Smooth muscle cell (in vitro differentiated cells): ENCODE measurements around the gene CMIP. TPM values are rescaled to one million over a fixed set of nuclear protein-coding genes. Genes with fewer than 3 reads are reported as not detected.

Experiments used
- DNase-seq: peaks from one replicate; lab custom pipeline; 2025; ENCODE audit not compliant: unreplicated experiment; lab: John Stamatoyannopoulos, UW
- H2AFZ ChIP-seq: fragments of 200-600 bp; sonication (generic); 2 replicates; pipeline ENCODE4 v1.6.0; 2016; ENCODE audit warnings: antibody characterized with exemption, low read depth, mild to moderate bottlenecking
- H3F3A ChIP-seq: fragments of 200-600 bp; sonication (generic); 2 replicates; pipeline ENCODE4 v1.6.0; 2017; ENCODE audit warnings: antibody characterized with exemption, low read depth
- H3K27ac ChIP-seq: fragments of 200-600 bp; sonication (generic); 2 replicates; pipeline ENCODE4 v1.5.1; 2016; ENCODE audit warnings: low read depth, mild to moderate bottlenecking
- H3K27me3 ChIP-seq: fragments of 200-600 bp; sonication (generic); 2 replicates; pipeline ENCODE4 v1.6.1; 2016; ENCODE audit warnings: low read depth, mild to moderate bottlenecking
- H3K36me3 ChIP-seq: fragments of 200-600 bp; sonication (generic); 2 replicates; pipeline ENCODE4 v1.5.1; 2016; ENCODE audit warnings: low read depth
- H3K4me1 ChIP-seq: fragments of 200-600 bp; sonication (generic); 2 replicates; pipeline ENCODE4 v1.5.1; 2016; ENCODE audit warnings: low read depth
- H3K4me2 ChIP-seq: fragments of 200-600 bp; sonication (generic); 2 replicates; pipeline ENCODE4 v1.6.0; 2016; ENCODE audit warnings: mild to moderate bottlenecking
- H3K4me3 ChIP-seq: fragments of 200-600 bp; sonication (generic); 2 replicates; pipeline ENCODE4 v1.5.1; 2016; ENCODE audit warnings: mild to moderate bottlenecking
- H3K79me2 ChIP-seq: fragments of 200-600 bp; sonication (generic); 2 replicates; pipeline ENCODE4 v1.6.0; 2016; ENCODE audit warnings: low read depth, mild to moderate bottlenecking
- H3K9ac ChIP-seq: fragments of 200-600 bp; sonication (generic); 2 replicates; pipeline ENCODE4 v1.6.0; 2016; ENCODE audit warnings: low read depth
- H3K9me3 ChIP-seq: fragments of 200-600 bp; sonication (generic); replicated peaks from 2 replicates; pipeline ENCODE4 v1.5.1; 2016; ENCODE audit warnings: low read depth
- H4K20me1 ChIP-seq: fragments of 200-600 bp; sonication (generic); 2 replicates; pipeline ENCODE4 v1.6.0; 2016; ENCODE audit warnings: low read depth
- WGBS: methylation state at CpG from one replicate; pipeline ENCODE4 v1.1.7; 2016; ENCODE audit warnings: low lambda C conversion rate; 5-methylcytosine and 5-hydroxymethylcytosine counted together
- polyA plus RNA-seq: library from polyadenylated mRNA; unstranded; fragments of >200 nt; fragmentation: Nextera tagmentation; extraction: Ambion mirVana; gene quantifications from 2 replicates; pipeline ENCODE4 v1.2.1, GENCODE V29; 2016
- total RNA-seq: library from RNA; depleted of rRNA; stranded (reverse); fragments of >200 nt; gene quantifications from 2 replicates; pipeline ENCODE4 v1.2.3, GENCODE V29; 2014
- TF ChIP-seq, protein P1 (sequence below): fragments of 200-600 bp; sonication (generic); IDR thresholded peaks from 2 replicates; pipeline ENCODE4 v1.5.1; 2017; ENCODE audit warnings: borderline replicate concordance, mild to moderate bottlenecking, antibody characterized with exemption; ENCODE audit not compliant: insufficient read depth, poor library complexity, severe bottlenecking

The CMIP gene
- total and polyA plus RNA-seq, 2 experiments from 2014 or later: 2.5 to 44.5 TPM

- DNase-seq: no peak
- Histone ChIP-seq H3K27ac (peak overlapping the region; percentile 52), H3K4me3 (no peak overlapping the region), H3K4me1 (no peaks in the 10 kb centered on the region), H3K36me3 (no peaks in the 10 kb centered on the region), H3K9me3 (no peaks in the 10 kb centered on the region), H3K4me2 (peak overlapping the region; percentile 72), H4K20me1 (peaks cover 98% of the 10 kb centered on the region), H3F3A (peaks cover 15% of the 10 kb centered on the region), H3K9ac (no peak overlapping the region), H2AFZ (no peak overlapping the region), H3K27me3 (no peaks in the 10 kb centered on the region), H3K79me2 (peaks cover 83% of the 10 kb centered on the region)
- 60% methylated on average over 17 of the region's 17 CpGs for WGBS
- TF ChIP-seq, protein P1, sequence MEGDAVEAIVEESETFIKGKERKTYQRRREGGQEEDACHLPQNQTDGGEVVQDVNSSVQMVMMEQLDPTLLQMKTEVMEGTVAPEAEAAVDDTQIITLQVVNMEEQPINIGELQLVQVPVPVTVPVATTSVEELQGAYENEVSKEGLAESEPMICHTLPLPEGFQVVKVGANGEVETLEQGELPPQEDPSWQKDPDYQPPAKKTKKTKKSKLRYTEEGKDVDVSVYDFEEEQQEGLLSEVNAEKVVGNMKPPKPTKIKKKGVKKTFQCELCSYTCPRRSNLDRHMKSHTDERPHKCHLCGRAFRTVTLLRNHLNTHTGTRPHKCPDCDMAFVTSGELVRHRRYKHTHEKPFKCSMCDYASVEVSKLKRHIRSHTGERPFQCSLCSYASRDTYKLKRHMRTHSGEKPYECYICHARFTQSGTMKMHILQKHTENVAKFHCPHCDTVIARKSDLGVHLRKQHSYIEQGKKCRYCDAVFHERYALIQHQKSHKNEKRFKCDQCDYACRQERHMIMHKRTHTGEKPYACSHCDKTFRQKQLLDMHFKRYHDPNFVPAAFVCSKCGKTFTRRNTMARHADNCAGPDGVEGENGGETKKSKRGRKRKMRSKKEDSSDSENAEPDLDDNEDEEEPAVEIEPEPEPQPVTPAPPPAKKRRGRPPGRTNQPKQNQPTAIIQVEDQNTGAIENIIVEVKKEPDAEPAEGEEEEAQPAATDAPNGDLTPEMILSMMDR: no peak
Measured at GRCh38 chr16:81500833-81501521, 56.4 kb downstream of the CMIP start.

GRCh38 chr16:81502396-81503070 is 57.9 kb downstream of the CMIP start:
- no peak for DNase-seq
- Histone ChIP-seq H3K36me3 (no peaks in the 10 kb centered on the region), H3K4me1 (no peaks in the 10 kb centered on the region), H3K4me3 (no peak overlapping the region), H3K9me3 (no peaks in the 10 kb centered on the region), H3K4me2 (peak overlapping the region; percentile 45), H2AFZ (no peak overlapping the region), H3F3A (peaks cover 15% of the 10 kb centered on the region), H3K27me3 (no peaks in the 10 kb centered on the region), H3K9ac (no peak overlapping the region), H3K79me2 (peaks cover 82% of the 10 kb centered on the region), H3K27ac (peak overlapping the region; percentile 26), H4K20me1 (peaks cover 98% of the 10 kb centered on the region)
- TF ChIP-seq, protein P1: no peak
- 67% methylated on average over 17 of the region's 17 CpGs for WGBS

DNA sequence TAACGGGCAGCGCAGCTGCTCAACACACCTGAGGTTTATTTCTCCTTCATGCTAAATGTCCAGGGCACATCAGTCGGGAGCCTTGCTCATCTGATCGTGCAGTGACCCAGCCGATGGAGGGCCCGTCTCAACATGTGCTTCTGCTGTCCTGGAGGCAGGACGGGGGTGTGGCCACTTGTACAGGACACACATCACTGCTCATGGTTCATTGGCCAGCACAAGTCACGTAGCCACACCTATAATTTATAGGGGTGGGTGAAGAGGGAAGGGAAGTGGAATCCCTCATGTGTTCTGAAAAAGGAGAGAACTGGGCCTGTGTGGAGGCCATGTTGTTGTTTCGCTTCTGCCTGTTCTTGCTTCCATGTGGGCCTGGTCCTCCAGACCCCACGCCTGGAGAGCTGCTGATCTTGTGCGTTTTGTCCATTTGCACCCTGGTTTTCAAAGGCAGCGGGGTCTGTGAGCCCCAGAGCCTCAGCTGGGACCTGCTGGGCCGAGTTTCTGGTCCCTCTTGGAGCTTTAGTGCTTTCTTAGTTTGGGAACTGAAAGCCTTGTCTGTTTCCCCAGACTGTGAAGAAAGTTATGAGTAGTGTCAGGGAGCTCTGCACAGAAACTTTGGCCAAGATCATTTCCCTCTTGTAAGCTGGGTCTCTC is 60.5 kb downstream of the CMIP start:
- H3K79me2 ChIP-seq: peaks cover 87% of the 10 kb centered on the region

More for the DNA sequence above, 60.5 kb downstream of the CMIP start:
- 82% methylated on average over 13 of the region's 13 CpGs for WGBS
- Histone ChIP-seq H3K27me3 (no peaks in the 10 kb centered on the region), H3K36me3 (no peaks in the 10 kb centered on the region), H3K9ac (no peak overlapping the region), H2AFZ (no peak overlapping the region), H3K4me2 (no peak overlapping the region), H3K4me3 (no peak overlapping the region), H3K27ac (no peak overlapping the region), H3K9me3 (no peaks in the 10 kb centered on the region), H3K4me1 (no peaks in the 10 kb centered on the region), H3F3A (peaks cover 15% of the 10 kb centered on the region), H4K20me1 (peaks cover 99% of the 10 kb centered on the region)
- TF ChIP-seq, protein P1: no peak
- DNase-seq: no peak
